Measurements from ENCODE around the gene CLMN.

Gene CLMN

DNA sequence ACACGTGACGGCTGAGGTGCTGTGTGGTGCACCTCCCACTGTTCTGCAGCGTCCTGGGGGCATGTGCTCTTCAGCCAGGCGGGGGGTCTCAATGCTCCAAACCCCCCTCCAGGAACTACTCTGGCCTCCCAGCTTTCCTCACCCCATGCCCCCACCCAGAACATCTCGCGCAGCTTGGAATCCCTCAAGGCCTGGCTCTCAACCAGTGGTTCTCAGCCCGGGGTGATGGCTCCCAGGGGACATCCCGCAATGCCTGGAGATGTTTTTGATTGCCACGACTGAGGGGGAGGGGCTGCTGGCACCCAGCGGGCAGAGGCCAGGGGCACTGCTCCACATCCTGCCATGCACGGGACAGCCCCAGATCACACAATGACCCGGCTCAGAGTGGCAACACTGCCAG is 83.5 kb downstream of the CLMN start:
- DNase-seq, result no peak

- no peak for DNase-seq
These were observed 83.9 kb downstream of the CLMN start for GRCh38 chr14:95235767-95236166.

DNA sequence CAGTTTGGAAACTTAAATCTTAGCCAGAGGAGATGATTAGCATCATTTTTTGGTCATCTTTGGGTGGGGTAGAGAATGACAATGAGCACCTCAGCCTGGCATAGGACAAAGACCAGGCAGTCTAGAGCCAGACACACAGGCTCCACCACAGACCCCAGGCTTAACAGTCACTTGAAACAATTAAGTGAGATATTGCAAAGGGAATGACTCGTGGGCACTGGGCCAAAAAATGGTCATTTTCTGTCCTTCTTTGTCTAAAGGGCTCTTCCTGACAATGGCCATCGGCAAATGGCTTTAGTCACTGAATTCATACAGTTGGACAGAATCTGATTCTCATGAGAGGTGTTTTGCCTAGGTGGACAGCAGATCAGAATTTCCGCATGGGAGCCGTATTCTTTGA is 84.4 kb downstream of the CLMN start:
- DNase-seq, result no peak

GRCh38 chr14:95234426-95234825 is 85.3 kb downstream of the CLMN start:
- no peak for DNase-seq

DNA sequence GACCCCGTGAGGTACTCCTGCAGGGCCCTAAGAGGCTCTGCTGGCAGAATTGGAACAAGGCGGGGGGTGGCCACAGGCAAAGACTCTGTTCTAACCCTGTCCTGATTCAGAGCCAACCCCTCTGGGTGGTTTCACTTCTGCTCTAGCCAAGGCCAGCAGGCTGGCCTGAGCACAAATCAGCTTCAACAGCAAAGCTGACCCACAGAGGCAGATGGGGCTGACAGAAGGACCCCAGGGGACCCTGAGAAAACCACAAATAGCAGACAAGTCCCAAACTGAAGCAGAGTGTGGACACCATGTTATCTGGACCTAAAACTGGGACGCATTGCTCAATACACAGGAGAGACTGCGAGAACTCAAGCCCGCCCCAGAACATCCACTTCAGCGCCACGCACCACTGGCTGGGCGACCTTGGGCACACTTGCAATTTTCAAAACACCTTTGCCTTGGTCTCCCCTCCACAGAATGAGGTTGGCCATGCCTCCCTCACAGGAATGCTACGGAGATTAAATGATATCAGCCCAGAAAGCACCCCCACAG is 85.9 kb downstream of the CLMN start:
- no peak for DNase-seq

- DNase-seq, result no peak
These were observed 86.7 kb downstream of the CLMN start for GRCh38 chr14:95232894-95233584.

DNA sequence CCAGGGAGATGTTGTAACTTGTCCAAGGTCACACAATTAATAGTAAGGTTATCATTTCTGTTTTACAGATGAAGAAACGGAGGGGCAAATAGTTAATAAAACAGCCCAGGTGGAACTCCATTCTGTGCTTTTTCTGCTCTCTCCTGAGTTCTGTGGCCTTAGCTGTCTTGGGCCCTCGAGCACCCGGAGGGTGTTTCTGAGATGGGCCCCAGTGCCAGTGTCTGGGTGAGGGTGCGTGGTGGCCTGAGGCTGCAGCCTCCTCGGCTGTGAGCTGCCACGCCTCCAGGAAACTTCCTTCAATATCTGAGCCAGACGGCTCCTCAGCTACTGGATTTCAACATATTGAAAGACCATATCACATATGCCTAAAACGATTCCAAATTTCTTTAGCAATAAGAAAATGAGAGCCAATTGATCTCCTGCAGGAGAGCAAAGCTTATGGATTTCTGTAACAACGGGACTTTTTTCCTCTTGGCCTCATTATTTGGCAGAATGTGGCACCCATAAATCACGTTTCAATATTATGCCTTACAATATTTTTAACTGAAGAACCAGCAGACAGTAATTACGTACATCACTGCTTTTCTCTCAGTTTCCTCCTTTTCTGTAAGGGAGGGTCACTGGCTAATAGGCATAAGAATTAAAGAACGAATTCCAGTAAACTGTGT is 87.6 kb downstream of the CLMN start:
- DNase-seq, result no peak

GRCh38 chr14:95229749-95230148 is 90.0 kb downstream of the CLMN start:
- no peak for DNase-seq

DNA sequence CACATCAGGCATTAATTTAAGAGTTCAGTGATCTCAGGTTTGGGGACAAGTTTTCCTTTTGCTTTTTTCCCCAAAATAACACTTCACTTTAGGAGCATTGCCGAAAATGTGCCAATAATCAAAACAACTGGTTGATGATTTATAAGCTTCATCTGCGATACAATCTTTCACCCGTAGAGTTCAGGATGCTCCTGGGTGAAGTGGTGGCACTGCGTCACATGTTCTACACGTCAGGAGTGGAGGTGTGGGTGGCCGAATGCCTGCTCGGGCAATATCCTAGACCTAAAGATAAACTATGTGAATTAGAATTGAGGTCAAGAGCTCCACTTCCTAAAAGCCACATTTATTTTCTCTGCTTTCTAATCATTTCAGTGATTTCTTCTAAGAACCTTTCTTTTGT is 91.5 kb downstream of the CLMN start:
- DNase-seq, result no peak

DNA sequence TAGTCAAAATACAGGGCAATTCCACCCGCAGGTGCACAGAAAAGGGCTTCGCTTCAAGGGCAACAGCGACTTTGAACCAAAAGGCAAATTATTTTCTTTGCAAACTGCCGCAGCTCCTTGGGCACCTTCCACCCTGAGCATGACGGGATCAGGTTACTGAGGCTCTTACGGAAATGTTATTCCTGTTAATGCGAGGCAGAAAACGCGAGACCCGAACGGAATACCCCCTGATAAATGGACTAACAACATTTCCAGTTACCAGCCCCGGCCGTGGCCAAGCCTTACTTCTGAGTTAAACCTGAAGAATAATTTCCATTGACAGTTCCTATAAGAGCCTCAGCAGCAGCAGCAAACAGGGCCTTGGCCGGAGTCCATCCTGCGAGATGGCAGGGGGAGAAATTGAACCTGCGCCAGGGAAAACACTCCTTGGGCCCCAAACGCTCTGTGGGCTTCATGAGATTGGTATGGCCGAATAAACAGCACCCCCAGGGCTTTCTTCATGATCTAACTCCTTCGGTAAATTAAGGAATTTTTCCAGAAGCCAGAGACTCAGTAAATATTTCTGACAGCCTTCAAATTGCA is 92.3 kb downstream of the CLMN start:
- no peak for DNase-seq

DNA sequence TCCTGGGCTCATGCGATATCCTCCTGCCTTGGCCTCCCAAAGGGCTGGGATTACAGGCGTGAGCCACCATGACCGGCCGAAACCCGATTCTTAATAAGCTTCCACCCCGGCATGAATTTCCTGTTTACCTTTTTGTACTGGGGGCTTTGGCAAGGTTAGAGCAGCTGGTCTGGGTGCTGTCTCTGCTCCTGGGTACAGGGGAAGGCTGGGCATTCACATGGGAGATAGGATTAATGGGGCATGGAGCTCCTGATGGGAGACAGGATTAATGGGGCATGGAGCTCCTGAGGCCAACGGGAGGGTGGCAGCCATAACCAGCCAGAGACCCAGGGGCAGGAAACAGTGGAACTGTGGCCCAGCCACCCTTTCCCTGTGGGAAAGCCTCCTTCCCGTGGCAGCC is 92.9 kb downstream of the CLMN start:
- DNase-seq, result no peak

DNA sequence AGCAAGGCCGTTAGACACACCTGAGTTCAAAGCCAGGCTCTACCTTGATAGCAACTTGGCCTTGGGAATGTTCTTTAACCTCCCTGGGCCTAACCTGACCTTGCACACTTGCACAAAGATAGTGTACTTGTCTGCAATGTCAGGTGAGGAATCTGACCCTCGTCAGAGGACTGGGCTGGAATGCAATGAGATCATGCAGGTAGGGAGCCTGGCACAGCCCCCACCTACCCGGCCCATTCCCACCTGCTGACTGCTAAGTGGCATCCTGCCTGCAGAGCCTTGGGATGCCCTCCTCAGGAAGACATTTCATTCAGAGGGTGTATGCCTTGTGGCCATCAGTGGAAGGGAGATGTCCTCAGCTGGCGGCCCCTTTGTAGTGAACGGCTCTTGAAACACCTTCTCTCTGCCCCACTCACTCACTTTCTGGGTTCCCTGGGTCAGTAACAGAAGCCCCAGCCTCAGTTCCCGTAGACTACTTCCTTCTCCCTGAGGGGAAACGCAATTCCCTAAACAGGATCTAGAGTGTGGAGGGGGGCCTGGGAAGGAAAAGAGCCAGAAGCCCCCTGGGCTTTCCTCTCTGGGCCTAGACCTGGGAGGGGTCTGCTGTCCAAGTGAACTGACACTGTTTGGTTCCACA is 94.3 kb downstream of the CLMN start:
- no peak for DNase-seq

DNA sequence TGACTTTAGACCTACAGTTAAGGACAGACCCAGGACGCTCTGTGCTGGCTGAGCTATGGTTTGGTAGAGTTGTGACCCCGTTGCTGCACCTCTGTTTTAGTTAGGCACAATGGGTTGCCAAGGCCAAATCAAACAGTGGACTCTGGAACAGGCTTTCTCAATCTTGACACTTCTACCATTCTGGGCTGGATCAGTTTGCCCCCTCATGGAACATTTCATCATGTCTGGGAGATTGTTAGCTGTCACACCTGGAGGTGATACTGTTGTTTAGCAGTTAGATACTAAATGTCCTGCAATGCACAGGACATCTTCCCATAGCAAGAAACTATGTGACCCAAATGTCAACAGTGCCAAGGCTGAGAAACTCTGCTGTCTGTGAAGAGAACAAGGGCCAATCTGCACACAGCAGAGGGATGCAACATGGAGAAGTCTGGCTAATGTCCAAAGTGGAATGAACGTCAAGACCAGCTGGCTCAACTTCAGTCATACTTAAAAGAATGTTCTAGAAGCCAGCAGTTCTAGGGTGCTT is 96.8 kb downstream of the CLMN start:
- DNase-seq, result no peak

- no peak for DNase-seq
These were observed 97.5 kb downstream of the CLMN start for GRCh38 chr14:95222151-95222631.

- DNase-seq, result no peak
These were observed 98.2 kb downstream of the CLMN start for GRCh38 chr14:95221531-95221930.

- DNase-seq, result no peak
These were observed 99.0 kb downstream of the CLMN start for GRCh38 chr14:95220663-95221231.

- no peak for DNase-seq
These were observed 101.1 kb downstream of the CLMN start for GRCh38 chr14:95218472-95219193.

DNA sequence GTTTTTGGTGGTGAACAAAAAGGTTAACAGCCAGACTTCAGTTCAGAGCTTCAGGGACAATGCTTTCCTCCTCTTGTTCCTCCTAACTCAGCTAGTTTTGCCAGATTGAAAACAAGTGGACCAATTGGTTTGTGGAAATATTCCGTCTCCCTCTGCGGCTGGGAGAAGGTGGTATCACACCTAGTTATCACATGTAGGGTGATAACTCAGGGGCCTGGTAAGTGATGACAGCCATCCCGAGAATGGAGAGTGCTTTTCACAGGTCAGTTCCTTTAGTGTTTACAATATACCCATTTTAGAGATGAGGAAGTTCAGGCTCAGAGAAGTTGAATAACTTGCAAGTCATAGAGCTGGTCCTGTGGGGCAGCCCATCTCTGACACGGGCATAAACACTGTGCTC is 101.7 kb downstream of the CLMN start:
- DNase-seq, result no peak

- DNase-seq, result no peak
These were observed 102.3 kb downstream of the CLMN start for GRCh38 chr14:95217391-95217900.

GRCh38 chr14:95216008-95216407 is 103.7 kb downstream of the CLMN start:
- no peak for DNase-seq

- no peak for DNase-seq
These were observed 104.5 kb downstream of the CLMN start for GRCh38 chr14:95215094-95215725.

- no peak for DNase-seq
These were observed 105.9 kb downstream of the CLMN start for GRCh38 chr14:95213774-95214173.
